PC-9 (cell line): ENCODE results near the gene SLC25A25. TPM values are rescaled to one million over a fixed set of nuclear protein-coding genes. Genes with fewer than 3 reads are reported as not detected.

ENCODE experiments used
- BruUV-seq: library from RNA; stranded (reverse); fragments of 400-500 nt; replicated peaks from 2 replicates; lab custom pipeline; 2021; lab: Mats Ljungman, UMichigan
- CTCF ChIA-PET: fragments of 300-600 bp; sonication (Branson Sonifier 250); formaldehyde crosslinking; loops from one replicate; lab custom pipeline; 2022; ENCODE audit warnings: antibody characterized with exemption; lab: Charles Lee
- POLR2A ChIA-PET: fragments of 300-600 bp; sonication (Branson Sonifier 250); formaldehyde crosslinking; loops from one replicate; lab custom pipeline; 2022; ENCODE audit warnings: antibody characterized with exemption; ENCODE audit not compliant: unreplicated experiment; lab: Charles Lee
- DNase-seq, 2 experiments: peaks; one replicate each; pipeline versions ENCODE4 v3.0.0 to v3.0.0-alpha.2; 2015 to 2022; ENCODE audit warnings: mixed read lengths in 1 of 2
- H2AFZ ChIP-seq: fragments of 200-600 bp; sonication (generic); 2 replicates; pipeline ENCODE4 v1.8.1; 2017; ENCODE audit warnings: antibody characterized with exemption
- H3F3A ChIP-seq: fragments of 200-600 bp; sonication (generic); 2 replicates; pipeline ENCODE4 v1.8.1; 2017; ENCODE audit warnings: antibody characterized with exemption, mild to moderate bottlenecking, low read depth; ENCODE audit not compliant: insufficient read depth
- H3K27ac ChIP-seq: fragments of 200-600 bp; sonication (generic); 2 replicates; pipeline ENCODE4 v1.6.1; 2016; ENCODE audit warnings: mixed run types
- H3K27me3 ChIP-seq: fragments of 200-600 bp; sonication (generic); 2 replicates; pipeline ENCODE4 v1.6.1; 2016; ENCODE audit warnings: low read depth, mixed run types; ENCODE audit not compliant: insufficient read depth
- H3K36me3 ChIP-seq: fragments of 200-600 bp; sonication (generic); 2 replicates; pipeline ENCODE4 v1.6.1; 2016; ENCODE audit warnings: low read depth, mixed run types
- H3K4me1 ChIP-seq: fragments of 200-600 bp; sonication (generic); replicated peaks from 2 replicates; pipeline ENCODE4 v1.6.1; 2016; ENCODE audit warnings: mixed run types; ENCODE audit not compliant: insufficient read depth
- H3K4me2 ChIP-seq: fragments of 200-600 bp; sonication (generic); 2 replicates; pipeline ENCODE4 v1.6.1; 2017; ENCODE audit warnings: mixed run types
- H3K4me3 ChIP-seq: fragments of 200-600 bp; sonication (generic); 2 replicates; pipeline ENCODE4 v1.6.1; 2016; ENCODE audit warnings: mixed run types
- H3K79me2 ChIP-seq: fragments of 200-600 bp; sonication (generic); 2 replicates; pipeline ENCODE4 v1.6.1; 2017; ENCODE audit warnings: low read depth, mixed run types
- H3K9me2 ChIP-seq: fragments of 200-600 bp; sonication (generic); 2 replicates; pipeline ENCODE4 v1.8.1; 2017; ENCODE audit warnings: mild to moderate bottlenecking; ENCODE audit not compliant: insufficient read depth
- H3K9me3 ChIP-seq: fragments of 200-600 bp; sonication (generic); 2 replicates; pipeline ENCODE4 v1.8.1; 2016; ENCODE audit warnings: low read depth; ENCODE audit not compliant: insufficient read depth
- H4K20me1 ChIP-seq: fragments of 200-600 bp; sonication (generic); 2 replicates; pipeline ENCODE4 v1.8.1; 2017; ENCODE audit not compliant: insufficient read depth
- CTCF ChIP-seq: fragments of 200-600 bp; sonication (generic); conservative IDR thresholded peaks from 2 replicates; pipeline ENCODE4 v1.6.1; 2017; ENCODE audit warnings: mixed run types, antibody characterized with exemption, mild to moderate bottlenecking, moderate library complexity
- EZH2 ChIP-seq: fragments of 200-600 bp; sonication (generic); IDR thresholded peaks from 2 replicates; pipeline ENCODE4 v1.8.0; 2017; ENCODE audit warnings: antibody characterized with exemption, low read depth
- intact Hi-C: fragments of 100-400 bp; cut with micrococcal nuclease; formaldehyde crosslinking; loops from one replicate; pipeline ENCODE4 v1.10.0; 2022; ENCODE audit not compliant: unreplicated experiment
- total RNA-seq: library from RNA; stranded (reverse); gene quantifications from 2 replicates; pipeline ENCODE4 v1.2.3, GENCODE V29; 2021

The SLC25A25 gene
- total RNA-seq, 1 experiment from 2014 or later = 11.7 TPM

- ChIA-PET CTCF (interaction anchor here (0.7 to 0.9 kb wide), 4 partner anchors 8 to 202 kb away, joined by 3 to 7 read pairs (median 3); no protein-coding TSS in a partner anchor), POLR2A (interaction anchor here (0.6 to 1.1 kb wide), 5 partner anchors 9 to 725 kb away, joined by 3 to 14 read pairs (median 7); partner anchors contain the start of genes BBLN and NAIF1)
- peak overlapping the region; percentile 100 for H3K4me2 ChIP-seq
- H3K27ac ChIP-seq = peak overlapping the region; percentile 99
- DNase-seq = peak; percentile 79 to 94
- no peaks in the 10 kb centered on the region for H3K9me3 ChIP-seq
- H4K20me1 ChIP-seq = peaks cover 24% of the 10 kb centered on the region
- no peaks in the 10 kb centered on the region for H3K9me2 ChIP-seq
- peaks cover 44% of the 10 kb centered on the region for H3K4me1 ChIP-seq
- no peaks in the 10 kb centered on the region for H3K27me3 ChIP-seq
- peak overlapping the region; percentile 97 for H3K4me3 ChIP-seq
- BruUV-seq = no TSS peak
- no peak overlapping the region for H2AFZ ChIP-seq
- peaks cover 44% of the 10 kb centered on the region for H3K79me2 ChIP-seq
- peaks cover 7% of the 10 kb centered on the region; the same call in 1 of the 2 replicates for H3K36me3 ChIP-seq
- intact Hi-C loops = loop anchor here (1.0 kb wide), 2 partner anchors 9 to 27 kb away; no protein-coding TSS in a partner anchor
- no peak for TF ChIP-seq EZH2
- TF ChIP-seq CTCF = peak; percentile 64
- peaks cover 86% of the 10 kb centered on the region for H3F3A ChIP-seq
Observed at GRCh38 chr9:128150594-128151308, 82.7 kb downstream of the SLC25A25 start.

GRCh38 chr9:128151309-128152132 is 83.5 kb downstream of the SLC25A25 start:
- H3K27ac ChIP-seq = peak overlapping the region; percentile 99; the same call in 1 of the 2 replicates
- peaks cover 7% of the 10 kb centered on the region; the same call in 1 of the 2 replicates for H3K36me3 ChIP-seq
- peaks cover 38% of the 10 kb centered on the region for H3K79me2 ChIP-seq
- POLR2A ChIA-PET = interaction anchor here (0.6 to 1.1 kb wide), 3 partner anchors 8 to 84 kb away, joined by 3 to 11 read pairs (median 5); partner anchors contain the start of genes BBLN and NAIF1
- H3K9me3 ChIP-seq = no peaks in the 10 kb centered on the region
- intact Hi-C loops = no loop called here
- H3K27me3 ChIP-seq = no peaks in the 10 kb centered on the region
- peak overlapping the region; percentile 100 for H3K4me2 ChIP-seq
- peak overlapping the region; percentile 97 for H3K4me3 ChIP-seq
- H3K4me1 ChIP-seq = peaks cover 36% of the 10 kb centered on the region
- no peak overlapping the region for H2AFZ ChIP-seq
- H3F3A ChIP-seq = peaks cover 85% of the 10 kb centered on the region
- TF ChIP-seq EZH2 (no peak), CTCF (no peak)
- no peaks in the 10 kb centered on the region for H3K9me2 ChIP-seq
- peaks cover 24% of the 10 kb centered on the region for H4K20me1 ChIP-seq
- no peak for DNase-seq
- no TSS peak for BruUV-seq
- CTCF ChIA-PET = interaction anchor here (0.7 to 0.9 kb wide), 2 partner anchors 8 to 23 kb away, joined by 3 read pairs; no protein-coding TSS in a partner anchor
